Measurements from ENCODE around the gene ISOC2.

ISOC2 gene

GRCh38 chr19:55437410-55437809 lies 24.0 kb downstream of the ISOC2 start:
- no peak overlapping the region for H3K4me3 ChIP-seq (ENCODE audit: low read depth, low read length)
- DNase-seq (ENCODE audit: low read depth) = no peak
- TF ChIP-seq CTCF (IDR thresholded peaks at IDR 0.05; ENCODE audit: insufficient read depth, low read depth, low read length, missing control alignments) = no peak

- H3K4me3 ChIP-seq (ENCODE audit: low read depth, low read length) = no peak overlapping the region
- no peak for TF ChIP-seq CTCF (IDR thresholded peaks at IDR 0.05; ENCODE audit: insufficient read depth, low read depth, low read length, missing control alignments)
- no peak for DNase-seq (ENCODE audit: low read depth)
These were observed 24.6 kb downstream of the ISOC2 start for GRCh38 chr19:55436847-55437246.

GRCh38 chr19:55435020-55435419 lies 26.4 kb downstream of the ISOC2 start:
- TF ChIP-seq CTCF (IDR thresholded peaks at IDR 0.05; ENCODE audit: insufficient read depth, low read depth, low read length, missing control alignments) = no peak
- H3K4me3 ChIP-seq (ENCODE audit: low read depth, low read length) = no peak overlapping the region
- no peak for DNase-seq (ENCODE audit: low read depth)

- DNase-seq (ENCODE audit: low read depth) = no peak
- TF ChIP-seq CTCF (IDR thresholded peaks at IDR 0.05; ENCODE audit: insufficient read depth, low read depth, low read length, missing control alignments) = no peak
- H3K4me3 ChIP-seq (ENCODE audit: low read depth, low read length) = no peak overlapping the region
These were observed 27.0 kb downstream of the ISOC2 start for GRCh38 chr19:55434356-55434919.

- TF ChIP-seq CTCF (IDR thresholded peaks at IDR 0.05; ENCODE audit: insufficient read depth, low read depth, low read length, missing control alignments) = no peak
- no peak overlapping the region for H3K4me3 ChIP-seq (ENCODE audit: low read depth, low read length)
- DNase-seq (ENCODE audit: low read depth) = no peak
These were observed 28.1 kb downstream of the ISOC2 start for GRCh38 chr19:55433292-55433691.

GRCh38 chr19:55432241-55432959 lies 29.0 kb downstream of the ISOC2 start:
- no peak for DNase-seq (ENCODE audit: low read depth)
- no peak overlapping the region for H3K4me3 ChIP-seq (ENCODE audit: low read depth, low read length)
- no peak for TF ChIP-seq CTCF (IDR thresholded peaks at IDR 0.05; ENCODE audit: insufficient read depth, low read depth, low read length, missing control alignments)

GRCh38 chr19:55431183-55431582 lies 30.3 kb downstream of the ISOC2 start:
- TF ChIP-seq CTCF (IDR thresholded peaks at IDR 0.05; ENCODE audit: insufficient read depth, low read depth, low read length, missing control alignments) = no peak
- no peak overlapping the region for H3K4me3 ChIP-seq (ENCODE audit: low read depth, low read length)

More at GRCh38 chr19:55431183-55431582, 30.3 kb downstream of the ISOC2 start:
- no peak for DNase-seq (ENCODE audit: low read depth)
